IPS-20b (cell line): ENCODE data around the gene CLIC3.

Experiments
- H3K27ac ChIP-seq: one replicate; pipeline ENCODE4 v1.5.1; 2013; ENCODE audit warnings: low read length
- H3K27me3 ChIP-seq: 2 replicates; pipeline ENCODE4 v1.6.1; 2013; ENCODE audit warnings: mild to moderate bottlenecking, low read length, inconsistent platforms; ENCODE audit not compliant: insufficient read depth
- H3K36me3 ChIP-seq: 2 replicates; pipeline ENCODE4 v1.6.1; 2013; ENCODE audit warnings: low read depth, mild to moderate bottlenecking, inconsistent platforms, low read length, moderate library complexity; ENCODE audit not compliant: insufficient read depth
- H3K4me1 ChIP-seq: 2 replicates; pipeline ENCODE4 v1.6.1; 2013; ENCODE audit warnings: mild to moderate bottlenecking, control low read depth, inconsistent platforms, low read length, moderate library complexity; ENCODE audit not compliant: insufficient read depth
- H3K4me3 ChIP-seq: 2 replicates; pipeline ENCODE4 v1.5.1; 2013; ENCODE audit warnings: mild to moderate bottlenecking, low read length, inconsistent platforms
- H3K9ac ChIP-seq: 2 replicates; pipeline ENCODE4 v1.6.1; 2013; ENCODE audit warnings: low read depth, mild to moderate bottlenecking, inconsistent platforms, low read length, moderate library complexity
- H3K9me3 ChIP-seq: 2 replicates; pipeline ENCODE4 v1.6.1; 2013; ENCODE audit warnings: mild to moderate bottlenecking, low read depth, low read length, inconsistent platforms; ENCODE audit not compliant: insufficient read depth

CLIC3 gene

DNA sequence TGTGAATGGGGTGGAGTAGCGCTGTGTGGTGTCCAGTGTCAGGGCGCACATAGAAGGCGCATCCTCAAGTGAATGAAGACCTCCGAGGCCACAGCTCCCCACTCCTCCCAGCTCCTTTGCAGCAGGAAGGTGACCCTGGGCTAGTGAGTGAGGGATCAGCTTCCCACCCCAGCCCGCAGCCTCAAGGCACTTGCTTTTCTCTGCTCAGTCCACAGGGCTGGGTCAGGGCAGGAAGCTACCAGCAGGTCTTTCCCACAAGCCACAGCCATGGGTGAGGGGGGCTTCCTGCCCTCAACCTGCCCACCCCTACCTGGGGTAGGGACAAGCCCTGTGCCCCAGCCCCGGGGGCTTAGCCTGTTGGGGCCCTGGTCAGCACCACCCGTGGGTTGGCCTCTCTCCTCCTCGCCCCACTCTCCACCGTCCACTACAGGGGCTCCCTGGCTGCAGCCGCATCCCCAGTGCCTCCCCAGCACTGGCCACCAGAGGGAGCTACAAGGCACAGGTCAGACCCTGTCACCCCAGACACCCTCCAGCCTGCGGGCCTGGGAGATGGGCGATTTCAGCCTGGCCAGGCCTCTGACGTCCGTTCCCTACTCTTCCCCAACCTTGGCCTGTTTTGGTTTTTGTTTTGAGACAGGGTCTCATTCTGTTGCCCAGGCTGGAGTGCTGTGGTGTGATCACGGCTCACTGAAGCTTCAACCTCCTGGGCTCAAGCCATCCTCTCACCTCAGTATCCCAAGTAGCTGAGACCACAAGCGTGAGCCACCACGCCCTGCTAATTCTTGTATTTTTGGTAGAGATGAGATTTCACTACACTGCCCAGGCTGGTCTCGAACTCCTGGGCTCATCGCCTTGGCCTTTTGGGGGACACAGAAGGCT lies 32.9 kb upstream of the CLIC3 start:
- H3K9me3 ChIP-seq: no peaks in the 10 kb centered on the region
- peak overlapping the region; percentile 62; the same call in 1 of the 2 replicates for H3K4me3 ChIP-seq
- no peak overlapping the region for H3K27ac ChIP-seq
- H3K4me1 ChIP-seq: no peaks in the 10 kb centered on the region
- no peak overlapping the region for H3K9ac ChIP-seq
- H3K36me3 ChIP-seq: no peaks in the 10 kb centered on the region
- peaks cover 25% of the 10 kb centered on the region for H3K27me3 ChIP-seq

DNA sequence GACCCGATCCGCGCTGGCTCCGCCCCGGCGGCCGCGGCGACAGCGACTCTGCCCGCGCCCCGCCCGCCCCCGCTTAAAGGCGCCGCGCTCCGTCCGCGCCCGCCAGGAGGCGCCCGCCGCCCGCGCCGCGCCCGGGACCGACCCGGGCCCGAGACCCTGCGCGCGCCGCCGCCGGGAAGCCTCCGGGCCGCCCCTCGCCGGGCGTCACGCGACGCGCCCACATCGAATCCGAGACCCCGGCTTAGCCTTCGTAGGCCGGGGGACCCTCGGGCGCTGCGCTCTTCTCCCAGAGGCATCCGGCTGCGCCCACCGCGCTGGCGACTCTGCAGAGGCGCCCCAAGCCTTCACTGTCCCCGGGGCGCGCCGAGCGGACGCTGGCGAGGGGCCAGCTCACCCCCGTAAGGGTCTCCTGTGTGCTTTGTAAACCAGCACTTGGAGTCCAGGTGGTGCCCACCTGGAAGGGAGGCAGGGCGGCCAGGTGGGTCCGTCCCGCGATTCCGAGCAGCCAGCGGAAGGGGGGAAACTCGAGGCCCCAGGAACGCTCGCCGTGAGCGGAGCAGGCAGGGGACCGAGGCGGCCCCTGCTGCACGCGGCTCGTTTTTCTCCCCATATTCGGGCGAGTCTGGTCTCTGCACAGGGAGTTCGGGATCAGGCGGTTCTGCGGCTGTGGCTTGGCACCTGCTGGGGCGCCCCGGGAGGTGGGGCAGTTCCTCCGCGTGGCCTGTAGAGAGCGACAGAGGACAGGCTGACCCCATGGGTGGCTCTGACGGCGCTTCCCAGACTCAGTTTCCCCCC lies 32.1 kb upstream of the CLIC3 start:
- no peak overlapping the region for H3K9ac ChIP-seq
- H3K27me3 ChIP-seq: peaks cover 25% of the 10 kb centered on the region
- H3K36me3 ChIP-seq: no peaks in the 10 kb centered on the region
- H3K9me3 ChIP-seq: no peaks in the 10 kb centered on the region
- no peaks in the 10 kb centered on the region for H3K4me1 ChIP-seq
- H3K4me3 ChIP-seq: peak overlapping the region; percentile 62
- no peak overlapping the region for H3K27ac ChIP-seq

DNA sequence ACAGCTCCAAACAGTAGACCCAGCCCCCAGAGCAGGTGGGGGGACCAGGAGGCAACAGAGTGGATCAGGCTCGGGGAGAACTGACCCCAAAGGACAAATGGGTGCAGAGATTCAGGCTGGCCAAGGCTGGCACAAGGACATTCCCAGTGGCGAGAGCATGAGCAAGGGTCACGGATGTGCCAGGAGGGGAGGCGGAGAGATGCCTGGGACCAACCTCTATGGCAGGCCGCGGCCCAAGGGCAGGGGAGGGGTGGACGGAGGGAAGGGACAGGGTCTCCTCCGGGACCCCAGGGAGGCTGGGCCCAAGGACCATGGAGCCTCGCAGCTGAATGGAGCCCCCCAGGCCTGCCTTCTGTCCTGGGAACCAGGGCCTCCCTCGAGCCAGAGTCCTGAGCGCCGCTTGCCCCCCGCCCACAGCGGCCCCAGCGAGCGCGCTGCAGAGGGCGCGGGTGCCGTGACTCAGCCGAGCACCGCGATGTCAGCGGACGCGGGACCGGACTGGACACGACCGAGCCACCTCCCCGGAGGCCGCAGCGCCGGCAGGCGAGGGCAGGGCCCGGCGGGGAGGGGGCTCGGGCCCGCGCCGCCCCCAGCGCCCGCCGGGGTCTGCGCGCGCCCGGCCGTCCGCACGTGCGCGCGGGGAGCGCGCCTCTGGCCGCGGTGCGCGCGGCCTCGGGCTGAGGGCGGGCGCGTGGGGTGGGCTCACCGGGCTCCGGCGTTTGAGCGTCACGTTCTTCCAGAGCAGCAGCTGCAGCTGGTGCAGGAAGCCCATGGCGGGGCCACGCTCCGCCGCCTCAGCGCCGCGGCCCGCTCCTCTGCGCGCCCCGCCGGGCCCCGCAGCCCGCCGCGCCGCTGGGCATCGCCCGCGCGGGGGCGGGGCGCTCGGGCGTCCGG lies 31.2 kb upstream of the CLIC3 start, which contains the start of gene ABCA2:
Gene ABCA2, minus strand, starts transcription at position 869 of the 894 bp plus-strand sequence. Its CDS starts 97 bp downstream, at position 772.
- H3K4me1 ChIP-seq: no peaks in the 10 kb centered on the region
- peak within 1 kb of the TSS; percentile 62 for H3K4me3 ChIP-seq
- H3K27me3 ChIP-seq: peaks cover 25% of the 10 kb centered on the region
- no peaks in the 10 kb centered on the region for H3K36me3 ChIP-seq
- H3K27ac ChIP-seq: no peak within 1 kb of the TSS
- no peaks in the 10 kb centered on the region for H3K9me3 ChIP-seq
- no peak within 1 kb of the TSS for H3K9ac ChIP-seq

DNA sequence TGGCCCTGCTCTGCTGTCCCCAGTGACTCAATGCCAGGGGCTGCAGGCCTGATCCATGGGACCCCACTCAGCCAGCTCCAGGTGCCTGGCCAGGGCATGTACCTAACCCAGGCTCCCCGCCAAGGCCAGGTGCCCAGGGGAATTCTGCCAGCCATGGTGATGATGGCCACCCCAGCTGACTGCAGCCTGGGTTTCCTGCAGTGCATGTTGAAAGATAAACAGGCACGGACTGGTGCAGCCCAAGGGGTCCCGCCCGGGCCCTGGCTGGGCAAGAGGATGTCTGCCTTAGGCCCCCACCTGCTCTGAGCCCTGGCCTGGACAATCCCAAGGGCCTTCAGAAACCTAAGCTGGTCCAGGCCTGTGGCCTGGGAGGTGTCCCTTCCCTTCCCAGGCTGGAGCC lies 30.5 kb upstream of the CLIC3 start:
- Histone ChIP-seq H3K27ac (no peak overlapping the region), H3K9me3 (no peaks in the 10 kb centered on the region), H3K9ac (no peak overlapping the region), H3K4me1 (no peaks in the 10 kb centered on the region), H3K27me3 (peaks cover 25% of the 10 kb centered on the region), H3K4me3 (no peak overlapping the region; the same call in 1 of the 2 replicates), H3K36me3 (no peaks in the 10 kb centered on the region)

DNA sequence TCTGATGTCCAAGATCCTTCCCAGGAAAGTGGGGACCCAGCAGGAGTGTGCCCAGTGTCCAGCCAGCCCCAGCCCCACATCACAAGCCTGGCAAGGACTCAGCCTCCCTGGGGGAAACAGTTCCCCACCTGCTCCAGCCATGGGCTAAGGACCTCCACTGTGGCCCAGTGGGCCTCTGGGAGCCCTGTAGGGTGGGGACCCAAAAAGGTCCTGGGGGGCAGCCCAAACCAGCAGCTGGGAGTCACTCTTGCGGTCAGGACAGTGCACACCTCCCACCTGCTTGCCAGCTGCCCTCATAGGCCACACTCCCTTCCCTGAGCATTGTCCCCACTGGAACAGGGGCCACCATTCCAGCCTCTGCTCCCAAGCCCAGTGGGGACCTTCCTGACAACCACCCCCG lies 30.0 kb upstream of the CLIC3 start:
- Histone ChIP-seq H3K27me3 (peaks cover 25% of the 10 kb centered on the region), H3K4me3 (no peak overlapping the region), H3K27ac (no peak overlapping the region), H3K9me3 (no peaks in the 10 kb centered on the region), H3K9ac (no peak overlapping the region), H3K4me1 (no peaks in the 10 kb centered on the region), H3K36me3 (no peaks in the 10 kb centered on the region)

DNA sequence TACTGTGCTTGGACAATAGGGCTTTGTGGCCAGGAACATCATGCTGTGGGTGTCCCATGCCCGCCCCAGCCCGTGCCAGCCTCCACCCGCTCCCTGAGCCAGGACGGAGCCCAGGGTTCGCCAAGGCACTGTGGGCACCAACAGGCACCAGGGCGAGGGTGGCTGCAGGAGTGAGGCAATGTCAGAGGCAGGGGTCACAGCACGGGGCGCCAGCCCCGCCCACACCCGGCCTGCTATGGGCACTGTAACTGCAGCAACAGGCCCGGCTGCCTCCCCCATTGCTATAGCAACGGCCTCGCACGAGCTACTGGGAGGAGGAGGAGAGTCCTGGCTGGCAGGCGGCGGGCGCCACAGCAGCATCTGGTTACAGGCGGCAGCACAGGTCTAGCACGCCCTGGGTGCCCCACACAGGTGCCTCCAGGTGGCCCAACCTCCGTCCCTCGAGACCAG lies 29.2 kb upstream of the CLIC3 start:
- no peaks in the 10 kb centered on the region for H3K36me3 ChIP-seq
- H3K27ac ChIP-seq: no peak overlapping the region
- no peaks in the 10 kb centered on the region for H3K9me3 ChIP-seq
- no peaks in the 10 kb centered on the region for H3K4me1 ChIP-seq
- H3K4me3 ChIP-seq: no peak overlapping the region
- peaks cover 25% of the 10 kb centered on the region for H3K27me3 ChIP-seq
- no peak overlapping the region for H3K9ac ChIP-seq

DNA sequence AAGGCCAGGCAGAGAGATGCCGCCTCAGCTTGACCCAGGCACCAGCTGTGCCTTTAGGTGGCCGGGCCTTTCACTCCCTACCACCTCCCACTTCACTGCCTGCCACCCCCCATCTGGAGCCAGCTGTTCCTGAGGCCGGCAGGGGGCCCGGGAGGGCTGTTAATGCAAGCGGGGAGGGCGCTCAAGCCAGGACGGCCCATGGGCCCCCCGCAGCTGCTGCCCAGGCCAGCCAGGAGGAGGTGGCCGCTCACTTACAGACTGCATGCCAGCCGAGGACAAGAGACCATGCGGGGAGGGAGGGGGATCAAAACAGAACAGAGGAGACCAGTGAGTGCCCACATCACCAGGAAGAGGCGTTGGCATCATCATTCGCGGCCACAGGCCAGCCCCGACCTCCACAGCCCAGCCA lies 27.2 kb upstream of the CLIC3 start:
- H3K9me3 ChIP-seq: no peaks in the 10 kb centered on the region
- H3K27ac ChIP-seq: no peak overlapping the region
- H3K9ac ChIP-seq: no peak overlapping the region
- H3K4me3 ChIP-seq: no peak overlapping the region
- H3K27me3 ChIP-seq: peaks cover 17% of the 10 kb centered on the region
- H3K4me1 ChIP-seq: no peaks in the 10 kb centered on the region
- no peaks in the 10 kb centered on the region for H3K36me3 ChIP-seq

DNA sequence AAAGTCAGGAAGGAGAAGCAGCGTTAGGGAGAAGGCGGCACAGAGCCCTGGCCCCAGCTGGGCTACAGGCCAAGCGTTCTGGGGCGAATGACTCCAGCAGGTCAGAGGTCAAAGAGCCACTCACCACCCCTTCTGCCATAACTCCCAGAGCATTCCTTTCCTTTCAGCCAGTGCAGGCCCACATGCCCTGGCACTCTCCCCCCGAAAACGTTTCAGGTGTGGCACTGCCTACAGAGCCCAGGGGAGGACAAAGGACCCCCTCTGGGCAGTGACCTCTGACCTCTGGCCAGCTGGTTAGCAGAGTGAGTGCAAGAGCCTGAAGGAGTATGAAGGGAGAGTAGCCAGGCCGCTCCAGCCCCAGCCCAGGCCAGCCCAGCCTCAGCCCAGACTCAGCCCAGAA lies 26.8 kb upstream of the CLIC3 start:
- Histone ChIP-seq H3K27me3 (peaks cover 14% of the 10 kb centered on the region), H3K36me3 (no peaks in the 10 kb centered on the region), H3K9ac (no peak overlapping the region), H3K4me1 (no peaks in the 10 kb centered on the region), H3K9me3 (no peaks in the 10 kb centered on the region), H3K4me3 (no peak overlapping the region), H3K27ac (no peak overlapping the region)

DNA sequence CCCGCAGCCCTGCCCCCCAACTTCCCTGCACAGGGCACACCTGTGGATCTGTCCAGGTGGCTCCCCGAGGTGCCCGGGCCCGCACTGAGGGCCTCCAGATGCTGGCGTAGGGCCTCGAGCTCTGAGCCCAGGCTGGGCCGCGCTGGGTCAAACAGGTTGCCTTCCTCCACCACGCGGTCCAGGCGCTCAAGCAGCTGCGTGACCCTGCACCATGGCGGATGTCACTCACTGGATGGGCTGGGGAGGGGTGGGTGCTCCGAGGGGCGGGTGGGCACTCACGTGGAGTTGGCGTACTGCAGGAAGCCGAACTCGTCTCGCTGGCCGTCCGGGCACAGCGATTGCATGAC lies 26.3 kb upstream of the CLIC3 start:
- Histone ChIP-seq H3K9ac (no peak overlapping the region), H3K27ac (no peak overlapping the region), H3K4me3 (no peak overlapping the region), H3K27me3 (peaks cover 14% of the 10 kb centered on the region), H3K36me3 (no peaks in the 10 kb centered on the region), H3K9me3 (no peaks in the 10 kb centered on the region), H3K4me1 (no peaks in the 10 kb centered on the region)

DNA sequence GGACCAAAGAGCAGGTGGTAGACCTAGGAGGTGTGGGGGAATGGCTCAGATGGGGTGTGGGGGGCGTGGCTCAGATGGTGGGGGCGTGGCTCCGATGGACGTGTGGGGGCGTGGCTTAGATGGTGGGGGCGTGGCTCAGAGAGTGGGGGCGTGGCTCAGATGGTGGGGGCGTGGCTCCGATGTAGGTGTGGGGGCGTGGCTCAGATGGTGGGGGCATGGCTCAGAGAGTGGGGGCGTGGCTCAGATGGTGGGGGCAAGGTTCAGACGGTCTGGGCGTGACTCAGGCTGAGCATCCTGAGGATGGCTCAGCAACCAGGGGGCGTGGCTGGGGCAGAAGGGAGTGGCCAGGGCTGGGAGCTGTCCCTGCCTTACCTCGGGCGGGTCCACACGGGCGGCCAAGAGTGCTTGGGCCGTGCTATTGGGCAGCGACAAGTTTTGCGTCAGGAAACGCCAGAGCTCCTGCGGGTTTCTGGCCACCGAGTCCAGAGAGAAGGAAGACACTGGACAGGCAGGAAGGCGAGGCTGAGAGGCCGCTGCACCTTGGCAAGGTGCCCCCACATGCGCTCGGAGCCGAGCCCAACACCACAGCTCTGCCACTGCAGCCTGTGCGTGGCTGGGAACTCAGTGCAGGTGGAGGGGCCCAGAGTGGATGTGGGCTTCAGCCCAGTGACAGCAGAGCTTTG lies 25.8 kb upstream of the CLIC3 start:
- Histone ChIP-seq H3K4me3 (no peak overlapping the region), H3K27me3 (peaks cover 8% of the 10 kb centered on the region), H3K4me1 (no peaks in the 10 kb centered on the region), H3K9ac (no peak overlapping the region), H3K36me3 (no peaks in the 10 kb centered on the region), H3K9me3 (no peaks in the 10 kb centered on the region), H3K27ac (no peak overlapping the region)

DNA sequence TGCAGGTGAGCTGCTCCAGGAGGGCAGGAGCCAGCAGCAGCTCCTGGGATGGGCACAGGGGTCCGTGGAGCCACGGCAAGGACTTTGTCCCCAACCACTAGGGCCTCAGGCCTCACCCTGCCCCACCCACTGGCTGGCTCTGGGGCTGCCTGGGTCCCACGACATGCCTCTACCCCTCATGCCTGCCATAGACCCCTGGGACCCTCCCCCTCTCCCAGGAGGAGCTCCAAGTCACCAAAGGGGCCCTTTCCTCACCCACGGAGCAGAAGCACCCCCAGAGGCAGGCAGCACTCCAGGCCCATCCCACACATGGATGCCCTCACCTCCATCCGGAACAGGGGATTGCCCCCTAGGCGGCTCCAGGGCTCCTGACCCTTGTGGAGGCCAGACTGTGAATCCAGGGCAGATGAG lies 25.2 kb upstream of the CLIC3 start:
- Histone ChIP-seq H3K27ac (no peak overlapping the region), H3K4me3 (no peak overlapping the region), H3K36me3 (no peaks in the 10 kb centered on the region), H3K27me3 (peaks cover 3% of the 10 kb centered on the region), H3K9me3 (no peaks in the 10 kb centered on the region), H3K9ac (no peak overlapping the region), H3K4me1 (no peaks in the 10 kb centered on the region)
